ENCODE data around the gene IL20RA.

- TF ChIP-seq CTCF (IDR thresholded peaks at IDR 0.05; ENCODE audit: low read depth, low read length, missing input control) (no peak), ATF3 (IDR thresholded peaks at IDR 0.05) (no peak), GABPA (IDR thresholded peaks at IDR 0.05 in 1 of 2, conservative IDR thresholded peaks at IDR 0.05 in 1 of 2) (no peak), REST (IDR thresholded peaks at IDR 0.05) (no peak), TAF1 (conservative IDR thresholded peaks at IDR 0.05) (no peak)
Measured at GRCh38 chr6:137006056-137006455, 38.7 kb downstream of the IL20RA start.

Data from liver (tissue), 3 donors.